RPMI8226 (cell line): ENCODE measurements around the gene GADL1.

ENCODE experiments used
- DNase-seq: peaks from one replicate; pipeline ENCODE4 v3.0.0-alpha.2; 2015

GADL1 gene

GRCh38 chr3:30720586-30721313 lies 173.7 kb downstream of the GADL1 start:
- DNase-seq, result no peak

GRCh38 chr3:30719536-30719935 lies 174.9 kb downstream of the GADL1 start:
- DNase-seq, result no peak

GRCh38 chr3:30713885-30714503 lies 180.5 kb downstream of the GADL1 start:
- DNase-seq, result no peak

GRCh38 chr3:30712991-30713390 lies 181.5 kb downstream of the GADL1 start:
- DNase-seq, result no peak

GRCh38 chr3:30711867-30712266 lies 182.6 kb downstream of the GADL1 start:
- DNase-seq, result no peak

- no peak for DNase-seq
These were observed 183.3 kb downstream of the GADL1 start for GRCh38 chr3:30711151-30711550.

GRCh38 chr3:30710017-30710416 lies 184.4 kb downstream of the GADL1 start:
- no peak for DNase-seq

- DNase-seq, result no peak
These were observed 186.0 kb downstream of the GADL1 start for GRCh38 chr3:30708472-30708871.

GRCh38 chr3:30707825-30708224 lies 186.6 kb downstream of the GADL1 start:
- no peak for DNase-seq

- DNase-seq, result no peak
These were observed 189.2 kb downstream of the GADL1 start for GRCh38 chr3:30704931-30705890.

GRCh38 chr3:30702828-30703397 lies 191.5 kb downstream of the GADL1 start:
- DNase-seq, result no peak

- DNase-seq, result no peak
These were observed 192.2 kb downstream of the GADL1 start for GRCh38 chr3:30702038-30702827.

- DNase-seq, result no peak
These were observed 193.6 kb downstream of the GADL1 start for GRCh38 chr3:30700702-30701321.

- DNase-seq, result no peak
These were observed 194.5 kb downstream of the GADL1 start for GRCh38 chr3:30699927-30700326.

- no peak for DNase-seq
These were observed 195.9 kb downstream of the GADL1 start for GRCh38 chr3:30698549-30698948.

GRCh38 chr3:30696896-30697295 lies 197.6 kb downstream of the GADL1 start:
- no peak for DNase-seq

- no peak for DNase-seq
These were observed 198.1 kb downstream of the GADL1 start for GRCh38 chr3:30696403-30696819.

- DNase-seq, result no peak
These were observed 199.0 kb downstream of the GADL1 start for GRCh38 chr3:30695302-30696061.

- DNase-seq, result no peak
These were observed 199.8 kb downstream of the GADL1 start for GRCh38 chr3:30694668-30695067.

- no peak for DNase-seq
These were observed 200.3 kb downstream of the GADL1 start for GRCh38 chr3:30694148-30694547.
